DOHH2 (cell line): ENCODE results near the gene IGSF9B.

Experiments used
- H3F3A ChIP-seq: fragments of 200-600 bp; sonication (generic), shearing (Covaris generic); 2 replicates; pipeline ENCODE4 v1.6.0; 2016; ENCODE audit warnings: antibody characterized with exemption, mild to moderate bottlenecking; ENCODE audit not compliant: control insufficient read depth, insufficient read depth
- H3K27ac ChIP-seq: fragments of 200-600 bp; sonication (generic); 2 replicates; pipeline ENCODE4 v1.5.1; 2014; ENCODE audit warnings: low read depth, mild to moderate bottlenecking, low read length, moderate library complexity
- H3K27me3 ChIP-seq: fragments of 200-600 bp; sonication (generic); 2 replicates; pipeline ENCODE4 v1.6.1; 2014; ENCODE audit warnings: mild to moderate bottlenecking, low read length, mixed read lengths; ENCODE audit not compliant: control insufficient read depth
- H3K36me3 ChIP-seq: fragments of 200-600 bp; sonication (generic); 2 replicates; pipeline ENCODE4 v1.6.1; 2014; ENCODE audit warnings: mild to moderate bottlenecking, low read length, moderate library complexity, mixed read lengths; ENCODE audit not compliant: control insufficient read depth
- H3K4me1 ChIP-seq: fragments of 200-600 bp; sonication (generic); 2 replicates; pipeline ENCODE4 v1.6.1; 2014; ENCODE audit warnings: mild to moderate bottlenecking, low read length, mixed read lengths; ENCODE audit not compliant: control insufficient read depth
- H3K4me2 ChIP-seq: fragments of 200-600 bp; sonication (generic); 2 replicates; pipeline ENCODE4 v1.6.0; 2014; ENCODE audit warnings: mild to moderate bottlenecking, low read length, moderate library complexity
- H3K4me3 ChIP-seq: fragments of 200-600 bp; sonication (generic); 2 replicates; pipeline ENCODE4 v1.5.1; 2014; ENCODE audit warnings: mild to moderate bottlenecking, low read length, mixed read lengths
- H3K79me2 ChIP-seq: fragments of 200-600 bp; sonication (generic); 2 replicates; pipeline ENCODE4 v1.6.1; 2014; ENCODE audit warnings: mild to moderate bottlenecking, low read length, mixed read lengths; ENCODE audit not compliant: control insufficient read depth
- H3K9me2 ChIP-seq: fragments of 200-600 bp; sonication (generic); replicated peaks from 2 replicates; pipeline ENCODE4 v1.6.1; 2014; ENCODE audit warnings: mild to moderate bottlenecking, low read length, mixed read lengths; ENCODE audit not compliant: control insufficient read depth
- H3K9me3 ChIP-seq: fragments of 200-600 bp; sonication (generic); 2 replicates; pipeline ENCODE4 v1.6.1; 2014; ENCODE audit warnings: antibody characterized with exemption, low read length, mixed read lengths; ENCODE audit not compliant: control insufficient read depth, insufficient read depth
- H4K20me1 ChIP-seq: fragments of 200-600 bp; sonication (generic); 2 replicates; pipeline ENCODE4 v1.6.0; 2014; ENCODE audit warnings: low read depth, mild to moderate bottlenecking, antibody characterized with exemption, low read length, moderate library complexity; ENCODE audit not compliant: control insufficient read depth, insufficient read depth
- EZH2phosphoT487 ChIP-seq: fragments of 200-600 bp; sonication (generic); IDR thresholded peaks from 2 replicates; pipeline ENCODE4 v1.6.1; 2017; ENCODE audit warnings: borderline replicate concordance, mild to moderate bottlenecking, antibody characterized with exemption, low read length, moderate library complexity, mixed read lengths
- TF ChIP-seq, protein P1 (sequence below): fragments of 200-600 bp; sonication (generic); IDR thresholded peaks from one replicate; pipeline ENCODE4 v1.5.1; 2014; ENCODE audit warnings: antibody characterized with exemption, mild to moderate bottlenecking, low read depth, low read length; ENCODE audit not compliant: poor library complexity, severe bottlenecking

The IGSF9B gene

DNA sequence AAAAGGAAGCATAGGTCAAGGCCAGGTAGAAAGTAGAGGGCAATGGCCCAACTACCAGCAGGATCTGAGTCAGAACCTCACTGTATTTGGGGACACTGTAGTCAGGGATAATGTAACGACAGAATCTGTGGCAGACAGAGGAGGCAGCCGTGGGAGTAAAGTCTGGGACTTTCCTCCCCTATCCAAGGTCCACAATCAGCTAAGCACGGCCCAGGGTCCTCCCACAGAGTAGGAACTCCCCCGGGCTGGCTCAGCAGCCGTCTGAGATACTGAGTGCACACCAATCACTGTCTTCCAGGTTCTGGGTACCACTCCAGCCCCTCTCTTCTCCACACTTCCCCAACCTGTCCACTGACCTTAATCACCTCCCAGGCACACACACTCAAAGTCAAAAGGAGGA, 3.2 kb downstream of the IGSF9B start:
- Histone ChIP-seq H3K9me2 (no peaks in the 10 kb centered on the region), H3K9me3 (no peaks in the 10 kb centered on the region), H3K4me3 (no peak overlapping the region), H3K4me2 (no peak overlapping the region), H4K20me1 (no peaks in the 10 kb centered on the region), H3K36me3 (no peaks in the 10 kb centered on the region), H3F3A (no peaks in the 10 kb centered on the region), H3K4me1 (no peaks in the 10 kb centered on the region), H3K27me3 (no peaks in the 10 kb centered on the region; the same call in 1 of the 2 replicates), H3K27ac (no peak overlapping the region), H3K79me2 (no peaks in the 10 kb centered on the region)
- no peak for TF ChIP-seq EZH2phosphoT487
- TF ChIP-seq, protein P1, sequence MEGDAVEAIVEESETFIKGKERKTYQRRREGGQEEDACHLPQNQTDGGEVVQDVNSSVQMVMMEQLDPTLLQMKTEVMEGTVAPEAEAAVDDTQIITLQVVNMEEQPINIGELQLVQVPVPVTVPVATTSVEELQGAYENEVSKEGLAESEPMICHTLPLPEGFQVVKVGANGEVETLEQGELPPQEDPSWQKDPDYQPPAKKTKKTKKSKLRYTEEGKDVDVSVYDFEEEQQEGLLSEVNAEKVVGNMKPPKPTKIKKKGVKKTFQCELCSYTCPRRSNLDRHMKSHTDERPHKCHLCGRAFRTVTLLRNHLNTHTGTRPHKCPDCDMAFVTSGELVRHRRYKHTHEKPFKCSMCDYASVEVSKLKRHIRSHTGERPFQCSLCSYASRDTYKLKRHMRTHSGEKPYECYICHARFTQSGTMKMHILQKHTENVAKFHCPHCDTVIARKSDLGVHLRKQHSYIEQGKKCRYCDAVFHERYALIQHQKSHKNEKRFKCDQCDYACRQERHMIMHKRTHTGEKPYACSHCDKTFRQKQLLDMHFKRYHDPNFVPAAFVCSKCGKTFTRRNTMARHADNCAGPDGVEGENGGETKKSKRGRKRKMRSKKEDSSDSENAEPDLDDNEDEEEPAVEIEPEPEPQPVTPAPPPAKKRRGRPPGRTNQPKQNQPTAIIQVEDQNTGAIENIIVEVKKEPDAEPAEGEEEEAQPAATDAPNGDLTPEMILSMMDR: no peak

DNA sequence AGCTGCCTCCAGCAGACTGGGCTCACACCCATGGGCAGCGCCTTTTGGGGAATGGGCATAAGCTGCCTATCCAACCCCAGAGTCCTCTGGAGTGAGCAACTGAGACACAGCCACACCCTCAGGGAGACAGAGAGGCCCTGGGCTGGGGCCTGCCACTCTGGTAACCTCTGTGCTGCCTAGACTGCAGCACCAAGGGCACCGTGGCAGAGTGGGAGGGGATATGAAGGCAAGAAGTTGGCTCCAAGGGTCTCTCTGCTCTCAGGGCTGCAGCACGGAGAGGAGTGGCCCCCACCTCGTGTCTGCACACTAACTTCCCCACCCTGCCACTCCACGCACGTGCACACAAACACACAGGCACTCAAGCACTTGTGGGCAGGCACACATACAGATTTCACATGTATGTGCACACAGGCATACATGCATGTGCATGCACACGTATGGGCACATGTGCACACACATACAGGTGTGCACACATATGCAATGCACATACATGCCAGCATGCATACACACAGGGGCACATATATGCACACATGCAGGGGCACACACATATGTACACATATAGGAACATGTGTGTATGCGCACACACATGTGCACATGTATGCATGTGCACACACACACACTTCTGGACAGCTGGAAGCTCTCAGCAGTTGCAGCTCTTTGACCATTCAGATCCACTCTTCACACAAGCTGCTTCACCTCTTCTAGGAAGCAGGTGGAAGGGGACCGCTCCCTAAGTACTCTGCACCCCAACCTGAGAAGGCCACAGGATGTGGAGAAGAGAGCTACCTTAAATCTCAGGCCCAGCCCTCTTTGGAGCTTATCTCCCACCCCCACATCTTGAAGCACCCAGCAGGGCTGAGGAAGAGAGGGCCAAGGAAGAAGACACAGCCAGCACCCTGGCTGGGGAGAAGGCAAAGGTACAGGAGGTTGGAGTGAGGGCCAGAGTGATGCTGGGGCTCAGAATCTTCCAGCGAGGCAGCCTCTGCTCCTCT, 4.3 kb downstream of the IGSF9B start:
- no peak for TF ChIP-seq EZH2phosphoT487
- TF ChIP-seq, protein P1: no peak
- Histone ChIP-seq H3K4me2 (no peak overlapping the region), H3K9me3 (no peaks in the 10 kb centered on the region), H4K20me1 (no peaks in the 10 kb centered on the region), H3K4me1 (no peaks in the 10 kb centered on the region), H3K27me3 (no peaks in the 10 kb centered on the region; the same call in 1 of the 2 replicates), H3K79me2 (no peaks in the 10 kb centered on the region), H3K4me3 (no peak overlapping the region), H3K9me2 (no peaks in the 10 kb centered on the region), H3F3A (no peaks in the 10 kb centered on the region), H3K36me3 (no peaks in the 10 kb centered on the region), H3K27ac (no peak overlapping the region)

DNA sequence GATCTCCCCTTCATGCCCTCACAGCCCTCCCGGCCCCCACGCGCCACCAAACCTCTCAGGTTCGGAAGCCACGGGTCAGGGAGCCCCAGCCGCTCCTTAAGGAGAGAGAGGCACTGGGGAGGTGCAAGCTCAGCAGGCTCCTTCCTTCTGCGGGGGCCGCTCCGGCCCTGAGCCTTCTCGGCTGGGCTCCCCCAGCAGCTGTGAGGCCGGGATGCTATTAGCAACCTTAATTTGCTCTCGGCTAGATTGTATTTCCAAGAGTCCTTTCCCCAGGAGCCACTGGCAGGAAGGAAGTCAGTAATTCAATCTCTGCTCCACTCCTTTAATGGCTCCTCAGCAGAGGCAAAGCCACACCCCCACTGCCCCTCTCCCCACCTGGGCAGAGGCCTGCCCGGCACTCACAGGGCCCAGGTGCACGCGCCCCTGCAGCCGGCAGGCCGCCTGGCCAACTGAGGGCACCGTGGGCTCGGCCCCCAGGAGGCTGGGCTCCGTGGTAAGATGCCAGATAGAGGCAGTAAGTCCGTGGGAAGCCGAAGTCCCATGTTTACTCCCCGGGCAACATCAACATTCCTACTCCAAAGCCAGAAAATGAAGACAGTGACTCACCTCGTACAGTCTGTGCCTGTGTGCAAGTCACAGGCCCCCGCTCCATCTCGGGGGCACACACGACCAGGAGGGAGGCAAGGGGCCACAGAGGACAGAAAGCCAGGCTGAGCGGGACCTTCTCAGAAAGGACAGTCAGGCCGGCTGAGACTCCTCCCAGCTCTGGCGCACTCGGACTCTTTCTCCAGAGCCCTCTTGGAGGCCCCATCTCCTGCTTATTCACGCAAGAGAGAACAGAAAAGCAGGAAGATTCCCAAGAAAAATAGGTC, 5.2 kb downstream of the IGSF9B start:
- H3K4me1 ChIP-seq: no peaks in the 10 kb centered on the region
- no peaks in the 10 kb centered on the region for H3K36me3 ChIP-seq
- no peaks in the 10 kb centered on the region for H4K20me1 ChIP-seq
- no peaks in the 10 kb centered on the region for H3K9me2 ChIP-seq
- no peaks in the 10 kb centered on the region for H3F3A ChIP-seq
- no peak overlapping the region for H3K27ac ChIP-seq
- no peak overlapping the region for H3K4me2 ChIP-seq
- no peak overlapping the region for H3K4me3 ChIP-seq
- H3K27me3 ChIP-seq: no peaks in the 10 kb centered on the region; the same call in 1 of the 2 replicates
- H3K79me2 ChIP-seq: no peaks in the 10 kb centered on the region
- TF ChIP-seq EZH2phosphoT487: no peak
- TF ChIP-seq, protein P1: no peak
- H3K9me3 ChIP-seq: no peaks in the 10 kb centered on the region
